Astrocyte of the spinal cord (primary cell): ENCODE results near the gene C11orf58.

Experiments used
- DNase-seq: peaks from one replicate; pipeline ENCODE4 v3.0.0; 2011; ENCODE audit warnings: low read depth, low spot score
- H3K4me3 ChIP-seq: 2 replicates; pipeline ENCODE4 v1.5.1; 2011; ENCODE audit warnings: low read depth, mild to moderate bottlenecking, low read length, moderate library complexity
- CTCF ChIP-seq: IDR thresholded peaks from 2 replicates; pipeline ENCODE4 v1.5.1; 2012; ENCODE audit warnings: low read depth, mild to moderate bottlenecking, low read length, inconsistent platforms
- in situ Hi-C: cut with HindIII; loops from 2 replicates; pipeline ENCODE4 v1.10.0; 2017; ENCODE audit warnings: low sequenced_read_pairs

C11orf58 gene

GRCh38 chr11:16749092-16749491, 10.6 kb downstream of the C11orf58 start:
- H3K4me3 ChIP-seq: no peak overlapping the region
- no peak for TF ChIP-seq CTCF
- in situ Hi-C loops: no loop called here
- DNase-seq: no peak

GRCh38 chr11:16749666-16750065, 11.2 kb downstream of the C11orf58 start:
- H3K4me3 ChIP-seq: no peak overlapping the region
- no peak for DNase-seq
- in situ Hi-C loops: no loop called here
- no peak for TF ChIP-seq CTCF

GRCh38 chr11:16750417-16750816, 12.0 kb downstream of the C11orf58 start:
- no peak for DNase-seq
- H3K4me3 ChIP-seq: no peak overlapping the region
- TF ChIP-seq CTCF: no peak
- in situ Hi-C loops: no loop called here

GRCh38 chr11:16758382-16759024, 20.1 kb downstream of the C11orf58 start:
- TF ChIP-seq CTCF: no peak
- in situ Hi-C loops: no loop called here
- H3K4me3 ChIP-seq: no peak overlapping the region
- no peak for DNase-seq

- in situ Hi-C loops: no loop called here
- no peak overlapping the region for H3K4me3 ChIP-seq
- DNase-seq: no peak
- TF ChIP-seq CTCF: no peak
Observed at GRCh38 chr11:16759857-16760508, 21.5 kb downstream of the C11orf58 start.

GRCh38 chr11:16763746-16764145, 25.3 kb downstream of the C11orf58 start:
- no peak for DNase-seq
- no peak for TF ChIP-seq CTCF
- no peak overlapping the region for H3K4me3 ChIP-seq
- in situ Hi-C loops: no loop called here
